ENCODE measurements around the gene APEX1.

The APEX1 gene

GRCh38 chr14:20427231-20428009 is 27.6 kb upstream of the APEX1 start:
- no peak overlapping the region for H3K27ac ChIP-seq

GRCh38 chr14:20428010-20428365 is 27.0 kb upstream of the APEX1 start:
- TF ChIP-seq CTCF (IDR thresholded peaks at IDR 0.05) (no peak), ZFX (IDR thresholded peaks at IDR 0.05; ENCODE audit: borderline replicate concordance) (no peak)

More at GRCh38 chr14:20427231-20428009, 27.6 kb upstream of the APEX1 start:
- TF ChIP-seq CTCF (IDR thresholded peaks at IDR 0.05) (no peak), ZFX (IDR thresholded peaks at IDR 0.05; ENCODE audit: borderline replicate concordance) (no peak)

DNA sequence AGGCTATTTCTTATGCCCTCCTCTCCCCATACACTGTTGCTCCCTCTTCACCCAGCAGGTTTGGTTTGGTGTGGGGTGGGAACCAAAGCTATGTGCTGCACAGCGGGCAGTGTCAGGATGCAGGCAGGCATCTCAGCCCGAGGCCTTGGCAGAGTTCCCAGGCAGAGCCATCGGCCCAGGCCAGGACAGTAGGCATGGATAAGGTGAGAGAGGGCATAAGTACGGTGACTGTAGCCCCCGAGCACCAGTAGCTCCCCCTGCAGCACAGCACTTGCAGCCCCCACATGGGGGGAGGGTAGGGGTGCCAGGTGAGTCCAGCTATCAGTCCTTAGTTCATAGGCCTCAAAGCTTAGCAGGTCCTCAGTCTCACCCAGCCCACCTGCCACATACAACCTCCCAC is 26.2 kb upstream of the APEX1 start:
- H3K27ac ChIP-seq, result no peak overlapping the region
- TF ChIP-seq CTCF (IDR thresholded peaks at IDR 0.05) (no peak), ZFX (IDR thresholded peaks at IDR 0.05; ENCODE audit: borderline replicate concordance) (no peak)

More at GRCh38 chr14:20428010-20428365, 27.0 kb upstream of the APEX1 start:
- H3K27ac ChIP-seq, result no peak overlapping the region

- H3K27ac ChIP-seq, result no peak overlapping the region
- TF ChIP-seq CTCF (IDR thresholded peaks at IDR 0.05) (no peak), ZFX (IDR thresholded peaks at IDR 0.05; ENCODE audit: borderline replicate concordance) (no peak)
Observed at GRCh38 chr14:20429801-20430669, 25.0 kb upstream of the APEX1 start.

DNA sequence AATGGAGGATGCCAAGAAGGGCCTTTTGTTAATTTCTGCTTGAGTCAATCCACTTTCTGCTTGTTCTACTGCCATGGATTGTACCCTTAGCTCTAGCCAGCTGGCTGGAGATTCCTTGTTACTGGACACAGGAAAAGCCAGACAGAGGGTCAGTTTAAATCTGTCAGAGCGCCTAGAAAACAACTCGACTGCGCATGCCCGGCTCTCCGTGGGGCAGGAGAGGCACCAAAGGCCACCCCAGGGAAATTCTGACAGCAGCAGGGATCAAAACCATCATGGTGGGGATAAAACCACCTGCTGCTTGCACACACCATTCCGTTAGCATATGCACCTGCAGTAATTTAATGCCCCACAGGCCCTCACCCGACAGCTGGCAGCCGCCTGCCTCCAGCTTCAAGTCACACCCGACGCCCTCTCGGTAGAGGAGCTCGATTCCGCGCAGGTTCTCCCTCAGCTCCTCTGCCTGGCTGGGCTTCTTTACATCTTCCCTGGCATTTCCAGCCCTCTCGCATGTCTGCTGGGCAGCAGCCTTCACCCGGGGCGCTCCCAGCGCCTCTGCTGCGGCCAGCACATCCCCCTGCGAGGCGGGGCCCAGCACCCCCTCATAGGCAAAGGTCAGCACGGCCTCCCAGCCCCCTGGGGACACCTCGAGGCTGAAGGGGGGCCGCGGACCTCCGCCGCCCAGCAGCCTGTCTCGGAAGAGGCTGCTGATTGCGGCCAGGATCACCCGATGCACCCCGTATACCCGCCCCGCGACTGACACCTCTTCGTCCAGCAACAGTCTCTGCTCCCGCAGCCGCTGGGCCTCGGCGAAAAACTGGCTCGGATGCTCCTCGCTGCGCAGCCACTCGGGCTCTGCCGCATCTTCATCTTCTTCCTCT is 20.1 kb upstream of the APEX1 start:
- H3K27ac ChIP-seq, result no peak overlapping the region
- TF ChIP-seq ZFX (IDR thresholded peaks at IDR 0.05; ENCODE audit: borderline replicate concordance), result no peak
- TF ChIP-seq CTCF (IDR thresholded peaks at IDR 0.05), result no peak

- TF ChIP-seq CTCF (IDR thresholded peaks at IDR 0.05) (no peak), ZFX (IDR thresholded peaks at IDR 0.05; ENCODE audit: borderline replicate concordance) (no peak)
- H3K27ac ChIP-seq, result no peak within 1 kb of the TSS
Observed at GRCh38 chr14:20435582-20436362, 19.3 kb upstream of the APEX1 start, which contains the start of gene KLHL33. Gene KLHL33 (minus strand): TSS chr14:20436166. CDS start chr14:20435811, 355 bp downstream.

Data from 22Rv1 (cell line).